ENCODE measurements around the gene UBQLN1. TPM values are rescaled to one million over a fixed set of nuclear protein-coding genes. Genes with fewer than 3 reads are reported as not detected.

Gene UBQLN1
- total RNA-seq, 2 donors from 2014 or later = 73.3 to 87.9 TPM

DNA sequence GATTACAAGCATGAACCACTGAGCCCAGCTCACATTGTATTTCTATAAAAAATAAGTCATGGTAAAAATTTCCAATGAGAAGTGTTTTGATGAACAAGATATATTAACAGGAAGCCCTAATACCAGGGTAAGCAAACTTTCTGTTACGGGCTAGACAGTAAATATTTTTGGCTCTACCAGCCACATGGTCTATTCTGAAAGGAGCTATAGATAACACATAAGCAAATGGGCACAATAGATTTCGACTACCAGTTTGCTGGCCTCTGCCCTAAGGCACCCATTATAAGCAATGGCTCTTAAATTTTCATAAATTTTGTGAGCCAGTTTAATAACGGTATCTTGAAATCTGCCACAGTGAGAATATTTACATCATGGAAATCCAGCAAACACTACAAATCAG, 8.1 kb downstream of the UBQLN1 start:
- no peak for DNase-seq
- no peak for ATAC-seq
- intact Hi-C loops (cut with DNase I) = no loop called here

GRCh38 chr9:83698976-83699585, 8.7 kb downstream of the UBQLN1 start:
- DNase-seq (no peak), ATAC-seq (no peak)
- intact Hi-C loops (cut with DNase I) = no loop called here

- intact Hi-C loops (cut with DNase I) = no loop called here
- ATAC-seq (no peak), DNase-seq (no peak)
Measured at GRCh38 chr9:83691492-83691891, 16.3 kb downstream of the UBQLN1 start.

GRCh38 chr9:83688921-83689320, 18.8 kb downstream of the UBQLN1 start:
- no peak for ATAC-seq
- intact Hi-C loops (cut with DNase I) = no loop called here
- DNase-seq = no peak

- no peak for ATAC-seq
- DNase-seq = no peak
- intact Hi-C loops (cut with DNase I) = no loop called here
Measured at GRCh38 chr9:83681490-83681889, 26.3 kb downstream of the UBQLN1 start.

DNA sequence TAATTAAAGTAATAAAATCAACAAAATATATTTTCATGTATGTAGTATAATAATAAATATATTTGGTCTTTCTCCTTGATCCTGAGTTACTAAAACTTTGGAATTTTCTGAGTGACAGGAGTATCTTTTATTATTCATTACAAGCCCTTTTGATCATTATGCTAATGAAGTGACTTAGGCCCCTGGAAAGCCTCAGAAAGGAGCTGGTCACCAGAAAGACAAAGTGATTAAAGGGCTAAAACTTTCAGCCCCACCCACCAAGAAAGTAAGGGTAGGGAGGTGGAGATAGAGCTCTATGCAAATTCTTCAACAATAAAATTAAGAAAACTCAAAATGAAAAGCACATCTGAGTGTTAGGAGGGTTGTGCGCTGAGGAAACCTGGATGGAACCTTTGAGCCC, 27.5 kb downstream of the UBQLN1 start:
- ATAC-seq (no peak), DNase-seq (no peak)
- intact Hi-C loops (cut with DNase I) = no loop called here

GRCh38 chr9:83677596-83677995, 30.2 kb downstream of the UBQLN1 start:
- DNase-seq (no peak), ATAC-seq (no peak)
- intact Hi-C loops (cut with DNase I) = no loop called here

- ATAC-seq = no peak
- intact Hi-C loops (cut with DNase I) = no loop called here
Measured at GRCh38 chr9:83675466-83675865, 32.3 kb downstream of the UBQLN1 start.

DNA sequence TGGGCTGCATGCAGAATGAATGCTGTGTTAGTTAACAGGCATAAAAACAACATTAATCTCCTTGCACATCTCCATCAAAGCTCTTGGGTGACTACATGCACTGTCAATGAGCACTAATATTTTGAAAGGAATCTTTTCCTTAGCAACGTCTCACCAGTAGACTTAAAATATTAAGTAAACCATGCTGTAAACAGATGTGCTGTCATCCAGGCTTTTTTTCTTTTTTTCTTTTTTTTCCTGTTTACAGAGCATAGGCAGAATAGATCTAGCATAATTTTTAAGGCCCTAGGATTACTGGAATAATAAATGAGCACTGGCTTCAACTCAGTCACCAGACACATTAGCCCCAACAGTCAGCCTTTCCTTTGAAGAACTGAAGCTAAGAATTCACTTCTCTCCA, 36.3 kb downstream of the UBQLN1 start:
- DNase-seq = no peak
- intact Hi-C loops (cut with DNase I) = no loop called here
- ATAC-seq = no peak

More at GRCh38 chr9:83675466-83675865, 32.3 kb downstream of the UBQLN1 start:
- DNase-seq = no peak

DNA sequence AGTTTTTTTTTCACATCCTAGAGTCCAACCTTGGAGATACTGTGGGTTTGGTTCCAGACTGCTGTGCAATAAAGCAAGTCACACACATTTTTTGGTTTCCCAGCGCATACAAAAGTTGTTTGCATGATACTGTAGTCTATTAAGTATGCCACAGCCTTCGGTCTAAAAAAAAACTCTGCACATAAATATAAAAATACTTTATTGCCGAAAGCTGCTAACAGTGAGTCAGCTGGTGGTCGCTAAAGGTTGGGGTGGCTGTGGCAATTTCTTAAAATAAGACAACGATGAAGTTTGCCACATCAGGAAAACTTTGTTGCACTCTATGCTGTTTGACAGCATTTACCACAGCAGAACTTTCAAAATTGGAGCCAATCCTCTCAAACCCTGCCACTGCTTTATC, 37.4 kb downstream of the UBQLN1 start:
- DNase-seq (no peak), ATAC-seq (no peak)
- intact Hi-C loops (cut with DNase I) = no loop called here

DNA sequence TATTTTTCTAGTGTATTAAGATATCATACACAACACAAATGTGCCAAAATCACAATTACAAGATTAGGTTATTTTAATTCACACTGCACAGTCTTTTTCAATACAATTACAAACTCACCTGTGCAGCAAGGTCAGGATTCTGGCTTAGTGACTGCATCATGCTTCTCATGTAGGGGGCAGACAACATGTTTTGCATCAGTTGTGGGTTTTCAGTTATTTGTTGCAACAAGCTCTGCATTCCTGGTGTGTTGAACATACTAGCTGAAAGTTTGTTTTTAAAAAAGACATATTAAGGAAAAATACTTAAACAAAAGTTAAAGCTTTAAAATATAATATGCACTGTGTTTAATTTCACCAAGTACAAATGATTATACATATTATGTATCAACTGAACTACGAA, 38.7 kb downstream of the UBQLN1 start:
- intact Hi-C loops (cut with DNase I) = no loop called here
- no peak for ATAC-seq

DNA sequence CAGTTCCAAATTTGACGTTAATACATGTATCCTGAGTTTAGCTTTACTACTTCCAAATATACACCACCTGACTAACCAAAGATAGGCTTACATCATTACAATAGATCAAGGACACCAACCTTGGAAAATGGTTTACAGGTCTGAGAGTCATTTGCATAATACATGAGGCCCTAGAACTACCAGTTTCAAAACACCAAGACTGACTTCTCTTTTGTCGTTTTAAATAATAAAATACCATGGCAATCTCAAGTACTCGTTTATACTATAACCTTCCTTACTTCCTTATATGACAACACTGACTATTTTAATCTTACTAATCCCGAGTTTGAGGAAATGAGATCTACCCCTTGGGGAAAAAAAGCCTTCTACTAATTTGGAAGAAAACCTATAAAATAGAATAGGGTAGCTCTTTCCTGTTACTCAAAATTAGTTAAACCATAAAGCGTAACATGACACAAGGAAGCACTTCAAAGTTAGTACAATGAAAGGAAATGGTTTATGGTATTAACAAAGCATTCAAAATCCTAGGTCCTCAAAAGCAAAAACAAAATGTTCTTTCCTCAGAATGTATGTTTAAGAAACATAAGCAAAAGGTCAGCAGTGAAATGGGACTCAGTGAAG, 42.1 kb downstream of the UBQLN1 start:
- ATAC-seq = no peak
- intact Hi-C loops (cut with DNase I) = no loop called here
- DNase-seq = no peak

More for the DNA sequence above, 38.7 kb downstream of the UBQLN1 start:
- DNase-seq = no peak

GRCh38 chr9:83662933-83663332, 44.8 kb downstream of the UBQLN1 start:
- intact Hi-C loops (cut with DNase I) = no loop called here
- DNase-seq (no peak), ATAC-seq (no peak)

GRCh38 chr9:83656952-83657351, 50.8 kb downstream of the UBQLN1 start:
- no peak for DNase-seq
- ATAC-seq = no peak
- intact Hi-C loops (cut with DNase I) = no loop called here

DNA sequence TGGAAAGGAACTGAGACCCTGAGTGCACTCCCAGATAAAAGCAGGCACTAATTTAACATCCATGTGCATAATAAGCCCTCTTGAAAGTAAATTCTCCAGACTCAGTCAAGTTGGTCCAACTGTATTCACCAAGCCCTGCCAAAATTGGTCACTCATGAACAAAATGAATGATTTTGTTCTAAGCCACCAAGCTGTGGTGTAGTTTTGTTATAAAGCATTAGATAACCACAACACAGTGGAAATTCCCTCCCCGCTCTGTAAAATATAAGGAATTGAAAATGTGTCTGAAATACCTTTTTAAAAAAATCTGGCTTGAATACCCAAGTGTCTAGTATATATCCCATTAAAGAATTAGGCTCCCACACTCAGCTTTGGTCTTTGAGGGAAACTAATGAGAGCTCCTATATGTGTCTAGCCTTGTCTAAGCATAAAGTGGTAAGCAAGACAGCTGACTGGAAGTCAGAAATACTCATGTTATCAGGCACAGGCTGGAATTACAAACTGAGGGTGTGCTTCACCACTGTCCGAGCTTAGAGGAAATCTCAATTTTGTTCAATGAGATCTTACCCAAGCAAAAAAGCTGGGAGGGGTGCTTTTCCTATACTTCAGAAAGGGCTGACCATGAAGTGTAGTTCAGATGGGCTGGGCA, 51.6 kb downstream of the UBQLN1 start:
- intact Hi-C loops (cut with DNase I) = no loop called here
- ATAC-seq (no peak), DNase-seq (no peak)

DNA sequence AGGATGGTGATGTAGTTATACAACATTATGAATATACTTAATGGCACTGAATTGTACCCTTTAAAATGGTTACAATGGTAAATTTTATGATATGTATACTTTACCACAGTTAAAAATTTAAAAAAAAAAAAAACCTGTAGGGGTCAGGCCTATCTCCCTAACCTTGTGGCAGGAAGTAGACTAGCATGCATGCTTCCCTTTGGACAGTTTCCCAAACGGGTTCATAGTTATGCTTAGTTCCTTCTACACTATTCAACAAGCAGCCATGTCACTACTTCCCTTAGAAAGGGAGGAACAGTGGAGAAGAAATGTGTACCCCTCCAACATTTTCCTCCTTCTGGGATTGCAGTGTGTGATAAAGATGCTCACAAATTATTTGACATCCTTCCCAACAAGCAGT, 52.3 kb downstream of the UBQLN1 start:
- DNase-seq (no peak), ATAC-seq (no peak)
- intact Hi-C loops (cut with DNase I) = no loop called here

GRCh38 chr9:83652433-83652832, 55.3 kb downstream of the UBQLN1 start:
- intact Hi-C loops (cut with DNase I) = no loop called here
- no peak for DNase-seq
- no peak for ATAC-seq

DNA sequence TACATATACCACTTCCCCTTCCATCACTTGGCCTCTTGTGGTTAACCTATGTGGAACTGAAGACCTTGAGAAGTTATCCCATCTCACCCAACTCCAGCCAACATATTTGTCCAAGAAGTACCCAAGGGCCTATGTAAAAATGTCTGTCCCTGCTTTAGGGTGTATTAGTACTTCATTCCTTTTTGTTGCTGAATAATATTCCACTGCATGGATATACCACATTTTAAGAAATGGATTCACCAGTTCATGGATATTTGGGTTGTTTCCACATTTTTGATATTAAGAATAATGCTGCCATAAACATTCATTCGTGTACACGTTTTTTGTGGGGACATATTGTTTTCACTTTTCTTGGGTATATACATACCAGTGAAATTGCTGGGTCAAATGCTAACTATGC, 56.2 kb downstream of the UBQLN1 start:
- intact Hi-C loops (cut with DNase I) = no loop called here
- ATAC-seq (no peak), DNase-seq (no peak)

- no peak for DNase-seq
- intact Hi-C loops (cut with DNase I) = no loop called here
- peak; percentile 73 to 76 for ATAC-seq
Measured at GRCh38 chr9:83649515-83649914, 58.2 kb downstream of the UBQLN1 start.

DNA sequence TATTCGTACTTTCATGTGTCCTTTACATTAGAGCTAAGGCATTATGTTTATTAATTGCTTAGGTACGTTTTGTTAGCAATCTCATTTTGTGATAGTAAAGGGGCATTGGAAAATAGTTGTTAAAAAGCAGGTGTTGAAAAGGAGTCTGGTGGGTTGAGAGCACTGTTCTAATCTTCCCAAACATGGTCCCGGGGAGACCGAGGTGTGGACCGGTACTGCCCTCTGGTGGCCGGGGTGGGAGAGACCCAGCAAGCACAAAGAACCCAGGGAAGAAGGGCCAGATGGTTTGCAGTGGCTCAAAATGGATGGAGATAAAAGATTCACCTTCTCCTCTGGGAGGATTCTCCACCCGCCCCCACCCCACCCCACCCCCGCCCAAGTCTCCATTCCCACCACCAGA, 58.7 kb downstream of the UBQLN1 start:
- ATAC-seq = peak; percentile 74 to 86
- intact Hi-C loops (cut with DNase I) = no loop called here
- peak; percentile 60 for DNase-seq
